Superior temporal gyrus (tissue), 1 donor: Measurements from ENCODE around the gene RIPPLY3.
A peak's percentile ranks its signal among the peaks of the same experiment; 100 is the strongest.
"Not testable (repeated sequence)": the region's sequence is repeated elsewhere in the genome, so short reads cannot be mapped to it uniquely, and the experiment has no call there.

ENCODE experiments used
- DNase-seq: peaks from one replicate; pipeline ENCODE4 v3.0.0-alpha.2; 2016; ENCODE audit errors: extremely low spot score

The RIPPLY3 gene

GRCh38 chr21:37017951-37018679 lies 11.6 kb downstream of the RIPPLY3 start:
- DNase-seq, result no peak

- no peak for DNase-seq
Measured at GRCh38 chr21:37026499-37026898, 20.0 kb downstream of the RIPPLY3 start.

GRCh38 chr21:37028570-37028969 lies 22.1 kb downstream of the RIPPLY3 start:
- DNase-seq, result no peak

- DNase-seq, result no peak
Measured at GRCh38 chr21:37030864-37031263, 24.4 kb downstream of the RIPPLY3 start.

- no peak for DNase-seq
Measured at GRCh38 chr21:37032293-37032692, 25.8 kb downstream of the RIPPLY3 start.

GRCh38 chr21:37032877-37033471 lies 26.5 kb downstream of the RIPPLY3 start:
- peak; percentile 50 for DNase-seq

GRCh38 chr21:37034394-37034793 lies 27.9 kb downstream of the RIPPLY3 start:
- not testable (repeated sequence) for DNase-seq

- DNase-seq, result no peak
Measured at GRCh38 chr21:37036177-37036576, 29.7 kb downstream of the RIPPLY3 start.

GRCh38 chr21:37039411-37040075 lies 33.0 kb downstream of the RIPPLY3 start:
- no peak for DNase-seq

- no peak for DNase-seq
Measured at GRCh38 chr21:37040212-37040611, 33.7 kb downstream of the RIPPLY3 start.

GRCh38 chr21:37041706-37042271 lies 35.3 kb downstream of the RIPPLY3 start:
- DNase-seq, result no peak

- DNase-seq, result no peak
Measured at GRCh38 chr21:37043818-37044217, 37.3 kb downstream of the RIPPLY3 start.

GRCh38 chr21:37044643-37045042 lies 38.1 kb downstream of the RIPPLY3 start:
- no peak for DNase-seq

- DNase-seq, result no peak
Measured at GRCh38 chr21:37045149-37045548, 38.6 kb downstream of the RIPPLY3 start.

GRCh38 chr21:37045556-37045955 lies 39.1 kb downstream of the RIPPLY3 start:
- no peak for DNase-seq

GRCh38 chr21:37047079-37047478 lies 40.6 kb downstream of the RIPPLY3 start:
- no peak for DNase-seq

GRCh38 chr21:37049741-37050140 lies 43.2 kb downstream of the RIPPLY3 start:
- DNase-seq, result not testable (repeated sequence)

GRCh38 chr21:37055271-37055855 lies 48.9 kb downstream of the RIPPLY3 start:
- DNase-seq, result no peak

GRCh38 chr21:37057614-37058013 lies 51.1 kb downstream of the RIPPLY3 start:
- no peak for DNase-seq

GRCh38 chr21:37058261-37058660 lies 51.8 kb downstream of the RIPPLY3 start:
- DNase-seq, result no peak

- no peak for DNase-seq
Measured at GRCh38 chr21:37059181-37059580, 52.7 kb downstream of the RIPPLY3 start.

GRCh38 chr21:37060296-37060695 lies 53.8 kb downstream of the RIPPLY3 start:
- peak; percentile 69 for DNase-seq
